22Rv1 (cell line): ENCODE measurements around the gene TMPRSS15.

Source experiments
- H3K27ac ChIP-seq: fragments of 450-650 bp; 2 replicates; pipeline ENCODE4 v1.5.1; 2017
- CTCF ChIP-seq: fragments of 450-650 bp; IDR thresholded peaks from 2 replicates; pipeline ENCODE4 v1.5.1; 2017; ENCODE audit warnings: mild to moderate bottlenecking
- ZFX ChIP-seq: fragments of 450-650 bp; IDR thresholded peaks from 2 replicates; pipeline ENCODE4 v1.6.1; 2017; ENCODE audit warnings: antibody characterized with exemption, borderline replicate concordance

TMPRSS15 gene

DNA sequence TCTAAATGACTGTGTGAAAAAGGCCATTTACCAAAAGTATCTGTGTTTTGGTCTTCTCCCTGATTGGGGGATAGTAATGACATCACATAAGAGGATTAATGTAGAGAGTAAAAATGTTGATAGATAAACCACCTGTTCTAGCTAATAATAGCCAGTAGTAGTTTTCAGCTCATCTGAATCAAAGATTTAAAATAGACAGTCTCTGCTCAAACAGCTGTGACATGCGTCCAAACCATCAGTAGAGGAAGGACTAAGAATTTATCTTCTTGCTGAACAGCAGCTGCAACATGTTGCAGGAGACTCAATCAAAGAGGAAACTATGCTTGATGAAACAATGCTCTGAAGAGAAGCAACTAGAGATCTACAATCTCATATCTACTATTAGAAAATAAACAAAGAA, 21.4 kb downstream of the TMPRSS15 start:
- no peak overlapping the region for H3K27ac ChIP-seq
- TF ChIP-seq CTCF (no peak), ZFX (no peak)

DNA sequence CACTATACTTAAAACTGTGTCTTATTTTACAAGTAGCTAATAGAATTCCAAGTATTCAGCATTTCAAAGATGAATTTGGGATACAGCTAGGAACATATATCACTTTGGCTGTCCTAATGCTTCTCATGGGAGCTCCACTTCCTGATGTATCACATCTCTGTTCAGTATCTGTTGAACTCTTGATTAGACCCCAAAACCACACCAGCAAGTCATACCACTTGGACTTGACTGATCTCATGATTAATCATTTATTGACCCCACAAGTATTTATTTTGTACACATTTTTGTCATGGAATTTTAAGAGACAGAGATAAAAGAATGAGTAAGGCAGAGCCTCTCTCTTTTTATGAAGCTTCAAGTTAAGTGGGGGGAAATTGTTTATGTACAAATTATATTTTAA, 30.0 kb downstream of the TMPRSS15 start:
- no peak overlapping the region for H3K27ac ChIP-seq
- TF ChIP-seq CTCF, result no peak
- TF ChIP-seq ZFX, result no peak

DNA sequence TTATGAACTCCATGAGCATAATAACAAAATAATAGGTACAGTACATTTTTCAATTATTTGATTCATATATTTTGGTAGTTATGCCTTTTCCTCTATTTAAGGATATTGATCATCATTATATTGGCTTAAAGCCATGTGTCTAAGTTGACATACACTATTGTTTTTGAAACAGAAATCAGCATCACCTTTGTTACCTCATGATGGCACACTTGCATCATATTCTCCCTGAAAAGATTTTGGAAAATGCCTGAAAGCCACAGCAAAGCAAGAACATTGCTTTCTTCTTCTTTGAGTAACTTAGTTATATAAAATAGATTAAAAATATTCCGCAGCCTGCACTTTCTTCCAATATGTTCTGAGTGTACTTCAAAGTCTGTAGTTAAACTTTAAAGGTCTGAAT, 33.3 kb downstream of the TMPRSS15 start:
- TF ChIP-seq ZFX, result no peak
- no peak for TF ChIP-seq CTCF
- no peak overlapping the region for H3K27ac ChIP-seq

GRCh38 chr21:18369115-18369514, 34.5 kb downstream of the TMPRSS15 start:
- H3K27ac ChIP-seq, result no peak overlapping the region
- TF ChIP-seq CTCF (peak; percentile 68), ZFX (no peak)

DNA sequence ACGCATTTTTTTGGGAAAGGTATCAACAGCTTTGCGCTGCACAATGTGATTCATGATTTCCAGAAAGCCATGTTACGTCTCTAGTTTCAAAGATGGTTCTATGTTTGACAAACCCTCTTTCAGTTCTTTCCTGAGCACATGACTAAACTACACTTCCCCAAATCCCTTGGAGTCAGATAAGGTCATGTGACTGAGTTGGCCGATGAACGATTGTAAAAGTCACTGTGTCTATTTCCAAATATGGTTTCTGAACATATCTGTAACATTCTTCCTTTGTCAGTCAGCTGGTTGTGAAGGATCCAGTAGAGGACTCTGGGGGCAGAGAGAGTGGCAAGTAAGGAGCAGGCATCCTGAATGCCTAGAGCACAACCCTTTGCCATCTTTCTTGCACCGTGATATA, 35.4 kb downstream of the TMPRSS15 start:
- TF ChIP-seq CTCF, result no peak
- no peak for TF ChIP-seq ZFX
- H3K27ac ChIP-seq, result no peak overlapping the region

- no peak overlapping the region for H3K27ac ChIP-seq
- TF ChIP-seq CTCF, result no peak
- no peak for TF ChIP-seq ZFX
Observed at GRCh38 chr21:18356801-18357200, 46.8 kb downstream of the TMPRSS15 start.

- TF ChIP-seq ZFX (no peak), CTCF (no peak)
Observed at GRCh38 chr21:18354947-18355346, 48.6 kb downstream of the TMPRSS15 start.

More at GRCh38 chr21:18354947-18355346, 48.6 kb downstream of the TMPRSS15 start:
- H3K27ac ChIP-seq, result no peak overlapping the region
